SH-SY5Y (cell line): ENCODE measurements around the gene KCNJ6.

ENCODE experiments used
- GATA2 ChIP-seq: IDR thresholded peaks from 2 replicates; pipeline ENCODE4 v1.6.1; 2011; ENCODE audit warnings: mild to moderate bottlenecking, low read depth, low read length
- GATA3 ChIP-seq: IDR thresholded peaks from 2 replicates; pipeline ENCODE4 v1.6.1; 2011; ENCODE audit warnings: low read depth, mild to moderate bottlenecking, low read length, moderate library complexity

- TF ChIP-seq GATA2 (no peak), GATA3 (no peak)
Observed at GRCh38 chr21:37669249-37669648, 247.0 kb downstream of the KCNJ6 start.
